Activated CD4-positive, alpha-beta T cell treated with anti-CD3 and anti-CD28 coated beads for 1 hour (primary cell): ENCODE data around the gene NOB1.
"Not testable (repeated sequence)": the region's sequence is repeated elsewhere in the genome, so short reads cannot be mapped to it uniquely, and the experiment has no call there.

Experiments
- DNase-seq: peaks from one replicate; pipeline ENCODE4 v3.0.0-alpha.2; 2020

The NOB1 gene

DNA sequence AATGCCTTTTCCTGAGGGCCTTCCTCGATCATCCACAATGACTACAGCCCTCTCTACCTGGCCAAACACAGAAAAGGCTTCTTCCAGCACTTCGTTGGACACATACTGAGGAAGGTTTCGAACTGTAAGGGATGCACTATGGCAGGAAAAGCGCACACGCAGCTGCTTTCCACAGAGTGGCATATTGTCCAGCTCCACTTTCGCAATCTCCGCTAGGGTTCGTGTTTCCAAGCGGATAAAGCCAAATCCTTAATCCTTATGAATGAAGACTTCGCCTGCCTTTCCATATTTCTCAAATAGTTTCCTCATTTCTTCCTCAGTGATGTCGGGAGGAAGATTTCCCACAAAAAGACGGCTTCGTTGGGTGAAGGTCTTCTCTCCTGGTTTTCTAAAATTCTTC lies 2.6 kb upstream of the NOB1 start:
- not testable (repeated sequence) for DNase-seq

DNA sequence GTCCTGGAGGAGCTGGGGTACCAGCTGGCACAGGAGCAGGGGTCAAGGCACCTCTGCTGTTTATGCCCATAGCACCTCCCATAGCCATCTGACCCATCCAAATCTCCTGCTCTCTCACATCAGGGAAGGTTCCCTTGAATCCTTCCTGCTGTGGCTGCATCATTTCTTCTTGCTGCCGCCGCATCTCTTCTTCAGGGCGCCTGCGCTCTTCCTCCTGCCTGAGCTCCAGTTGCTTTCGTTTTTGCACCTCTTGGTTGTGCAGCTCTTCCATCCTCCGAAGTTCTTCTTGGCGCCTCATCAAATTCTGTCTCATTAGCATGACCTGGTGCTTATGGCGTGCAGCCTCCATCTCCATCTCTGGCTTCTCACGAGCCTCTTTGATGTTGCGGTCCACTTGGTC lies 2.0 kb upstream of the NOB1 start:
- DNase-seq: no peak

DNA sequence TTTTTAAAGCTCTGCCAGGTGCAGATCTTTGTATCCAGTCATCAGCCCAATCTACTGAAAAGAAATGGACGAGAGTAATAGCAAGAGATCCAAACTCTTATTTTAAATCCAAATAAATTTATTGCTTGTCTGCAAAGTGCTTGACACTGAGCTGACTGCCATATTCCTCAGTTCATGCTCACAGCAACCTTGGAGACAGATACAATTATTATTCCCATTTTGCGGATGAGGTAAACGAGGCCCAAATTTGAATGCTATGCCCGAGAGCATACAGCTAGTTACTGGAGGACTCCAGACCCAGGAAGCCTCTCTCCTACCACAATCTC lies 620 bp downstream of the NOB1 start:
- no peak for DNase-seq

DNA sequence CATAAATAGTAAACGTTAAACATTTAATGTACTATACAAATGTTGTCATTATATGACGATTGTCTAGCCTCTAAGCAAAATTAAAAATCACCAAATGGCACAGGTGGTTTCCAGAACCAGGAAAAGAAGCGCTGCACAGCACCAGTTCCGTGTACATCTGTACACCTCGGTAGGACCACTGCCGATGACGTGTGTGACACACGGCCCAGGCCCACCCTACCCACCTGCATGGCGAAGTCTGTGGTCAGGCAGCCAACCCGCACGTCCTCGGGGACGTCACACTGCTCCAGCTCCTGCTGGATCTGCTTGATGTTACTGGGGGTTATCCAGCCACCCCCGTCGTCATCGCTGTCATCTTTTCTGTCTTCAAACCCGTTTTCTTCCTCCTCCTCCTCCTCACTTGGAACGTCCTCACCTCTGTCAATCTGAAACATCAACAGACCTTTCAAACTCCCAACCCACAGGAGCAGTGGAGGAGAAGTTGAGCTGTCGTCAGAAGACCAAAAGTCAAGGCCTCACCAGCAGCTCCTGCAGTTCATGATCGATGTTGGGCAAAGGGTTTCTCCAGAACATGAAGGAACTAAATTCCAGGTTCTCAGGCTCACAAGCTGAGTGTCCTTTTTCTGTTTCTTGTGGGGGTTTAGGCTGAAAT lies 5.9 kb downstream of the NOB1 start:
- no peak for DNase-seq

DNA sequence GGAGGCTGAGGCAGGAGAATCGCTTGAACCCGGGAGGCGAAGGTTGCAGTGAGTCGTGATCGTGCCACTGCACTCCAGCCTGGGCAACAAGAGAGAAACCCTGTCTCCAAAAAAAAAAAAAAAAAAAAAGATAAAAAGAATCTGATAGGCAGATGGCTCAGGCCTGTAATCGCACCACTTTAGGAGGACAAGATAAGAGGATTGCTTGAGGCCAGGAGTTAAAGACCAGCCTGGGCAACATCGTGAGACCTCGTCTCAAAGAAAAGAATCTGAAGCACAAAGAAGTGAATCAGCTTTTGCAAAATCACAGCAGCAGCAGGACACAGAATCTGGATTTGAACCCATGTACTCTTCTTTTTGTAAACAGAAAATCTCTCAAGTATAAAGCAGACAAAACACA lies 7.6 kb downstream of the NOB1 start:
- no peak for DNase-seq

DNA sequence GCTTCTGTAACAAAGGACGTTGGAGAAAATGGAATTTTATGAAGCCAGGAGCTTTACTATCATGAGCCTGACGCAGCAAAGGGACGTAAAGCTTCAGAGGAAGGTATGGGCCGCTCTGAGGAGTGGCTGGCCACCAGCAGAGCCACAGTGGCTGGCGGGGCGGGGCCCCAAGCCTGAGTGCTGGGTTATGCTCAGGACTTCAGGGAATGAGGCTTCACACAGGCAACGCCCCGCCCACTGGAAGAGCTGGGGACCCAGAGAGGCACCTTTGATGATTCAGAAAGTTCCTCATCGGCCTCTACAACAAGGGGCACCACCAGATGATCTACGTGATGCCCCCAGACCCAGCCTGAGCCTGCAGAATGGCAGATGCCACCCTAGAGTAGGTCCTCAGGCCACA lies 8.8 kb downstream of the NOB1 start:
- DNase-seq: no peak

DNA sequence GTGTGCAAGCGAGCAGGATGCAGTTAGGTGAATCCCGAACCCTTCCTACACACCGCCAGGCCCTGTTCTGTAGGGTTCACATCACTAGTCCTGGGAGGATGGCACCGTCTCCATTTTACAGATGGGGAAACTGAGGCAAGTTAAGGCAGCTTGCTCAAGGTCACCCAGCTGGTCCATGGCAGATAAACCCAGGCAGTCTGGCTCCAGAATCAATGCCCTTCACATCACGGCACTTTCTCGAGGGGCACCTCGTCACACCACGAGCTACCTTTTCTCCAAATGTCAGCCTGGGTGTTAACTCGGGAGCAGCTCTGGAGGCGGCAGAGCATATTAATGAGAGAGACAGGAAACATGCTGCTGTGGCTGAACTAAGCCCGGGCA lies 9.5 kb downstream of the NOB1 start:
- no peak for DNase-seq

DNA sequence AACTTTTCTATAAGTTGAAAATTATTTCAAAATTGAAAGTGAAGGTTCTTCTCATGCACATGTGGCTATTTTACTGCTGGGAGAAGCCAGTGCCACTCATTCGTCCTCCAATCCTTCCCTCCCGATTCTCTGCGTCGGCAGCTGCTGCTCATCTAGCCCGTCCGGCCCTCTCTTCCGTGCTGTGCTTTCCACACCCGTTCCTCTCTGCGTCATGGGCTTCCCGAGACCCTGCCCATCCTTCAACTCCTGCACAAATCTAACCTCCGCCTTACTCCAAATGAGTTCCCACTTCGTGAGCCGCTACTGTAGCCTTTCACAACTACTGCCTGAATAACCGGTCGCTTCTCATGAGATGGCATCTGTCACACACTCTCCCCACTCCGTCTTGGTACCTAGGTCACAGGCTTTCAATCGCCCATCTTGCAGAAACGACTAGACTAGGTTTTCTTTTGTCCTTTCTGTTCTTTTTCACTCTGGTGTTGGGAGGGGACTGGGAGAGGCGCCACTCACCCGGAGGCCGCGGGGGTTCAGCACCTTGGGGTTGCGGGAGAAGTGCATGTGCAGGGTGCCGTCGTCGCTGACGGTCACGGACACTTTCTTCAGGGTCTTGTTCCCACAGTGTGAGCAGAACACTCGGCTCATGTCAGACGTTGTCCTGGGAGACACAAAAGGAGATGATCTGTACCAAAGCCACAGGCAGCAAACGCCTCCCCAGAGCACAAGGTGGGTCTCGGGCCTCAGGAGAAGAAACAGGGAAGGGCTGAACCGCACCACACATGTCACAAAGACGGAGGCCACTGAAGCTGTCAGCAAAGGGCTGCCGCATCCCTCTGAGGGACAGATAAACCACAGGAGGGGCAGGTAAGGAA lies 10.1 kb downstream of the NOB1 start:
- DNase-seq: no peak

DNA sequence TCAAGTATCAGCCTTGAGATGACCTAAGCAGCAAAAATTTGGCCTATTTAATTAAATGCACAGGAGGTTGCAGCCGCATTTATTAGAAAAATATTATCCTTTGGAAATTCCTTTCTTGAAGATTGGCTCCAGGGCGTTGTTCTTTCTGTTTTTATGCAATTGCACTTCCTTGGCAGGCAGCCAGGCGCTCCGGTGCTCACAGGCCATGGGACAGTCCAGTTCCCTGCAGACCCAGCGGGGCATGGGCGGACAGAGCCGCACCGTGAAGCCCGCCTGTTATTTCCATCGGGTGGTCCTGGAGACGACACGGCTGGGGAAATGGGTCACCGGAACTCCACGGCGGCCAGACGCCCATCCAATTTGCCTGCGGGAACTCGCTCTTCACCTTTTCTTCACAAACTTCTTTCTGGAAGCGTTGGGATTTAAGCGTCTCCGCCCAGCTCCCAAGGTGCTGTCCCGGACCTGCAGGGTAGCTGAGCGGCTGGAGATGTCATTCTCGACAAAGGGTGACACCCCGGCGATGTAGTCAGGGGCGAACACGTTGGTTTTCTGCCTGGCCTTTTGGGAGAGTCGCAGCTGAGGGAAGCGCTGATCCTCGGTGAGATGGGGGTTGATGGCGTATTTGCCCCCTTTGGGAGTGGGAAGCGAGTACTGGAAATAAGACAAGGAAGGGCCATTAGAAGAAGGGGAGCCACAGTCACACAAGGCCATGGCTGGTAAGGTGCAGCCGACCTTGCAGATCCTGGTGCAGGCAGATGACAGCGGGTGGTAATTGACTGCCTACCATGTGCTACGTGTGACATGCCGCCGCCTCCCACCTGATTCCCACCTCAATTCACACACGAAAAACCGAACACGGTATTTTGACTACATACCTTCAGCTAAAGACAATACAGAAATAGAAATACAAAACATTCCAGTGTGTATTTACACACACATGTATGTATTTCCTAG lies 12.5 kb downstream of the NOB1 start:
- no peak for DNase-seq

DNA sequence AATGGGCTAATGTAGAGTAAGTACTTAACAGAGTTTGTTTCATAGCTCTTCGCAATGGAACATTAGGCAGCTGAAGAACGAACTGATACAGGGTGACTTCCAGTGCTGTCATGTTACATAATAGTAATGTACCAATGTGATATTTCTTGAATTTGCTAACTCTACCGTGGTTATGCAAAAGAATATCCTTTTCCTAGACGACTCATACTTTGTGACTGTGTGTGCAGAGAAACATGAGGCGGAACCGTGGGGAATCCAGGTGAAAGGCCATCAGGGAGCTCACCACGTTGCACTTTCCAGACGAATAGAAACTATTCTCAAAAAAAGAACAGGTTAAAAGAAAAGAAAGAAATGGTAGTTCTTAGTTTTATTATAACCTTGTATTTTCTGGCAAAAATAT lies 13.2 kb downstream of the NOB1 start:
- DNase-seq: no peak

DNA sequence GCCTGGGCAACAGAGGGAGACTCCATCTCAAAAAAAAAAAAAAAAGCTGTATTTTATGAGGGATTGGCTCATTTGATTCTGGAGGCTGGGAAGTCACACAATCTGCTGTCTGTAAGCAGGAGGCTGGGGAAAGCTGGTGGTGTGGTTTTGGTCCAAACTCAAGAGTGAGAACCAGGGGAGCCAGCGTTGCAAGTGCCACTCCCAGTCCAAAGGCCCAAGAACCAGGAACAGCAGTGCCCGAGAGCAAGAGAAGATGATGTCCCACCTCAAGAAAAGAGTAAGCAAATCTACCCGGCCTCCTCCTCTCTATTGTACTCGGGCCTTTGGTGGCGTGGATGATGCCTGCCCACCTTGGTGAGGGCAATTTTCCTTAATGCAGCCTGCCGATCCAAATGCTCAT lies 22.6 kb downstream of the NOB1 start:
- no peak for DNase-seq

DNA sequence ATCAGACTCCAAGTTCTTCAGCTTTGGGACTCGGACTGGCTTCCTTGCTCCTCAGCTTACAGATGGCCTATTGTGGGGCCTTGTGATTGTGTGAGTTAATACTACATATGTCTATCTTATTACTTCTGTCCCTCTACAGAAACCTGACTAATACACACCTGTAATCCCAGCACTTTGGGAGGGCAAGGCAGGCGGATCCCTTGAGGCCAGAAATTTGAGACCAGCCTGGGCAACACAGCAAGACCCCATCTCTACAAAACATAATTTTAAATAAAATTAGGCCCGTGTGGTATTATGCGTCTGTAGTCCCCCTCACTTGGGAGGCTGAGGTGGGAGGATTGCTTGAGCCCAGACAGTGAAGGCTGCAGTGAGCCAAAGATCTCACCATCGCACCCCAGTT lies 23.4 kb downstream of the NOB1 start:
- DNase-seq: not testable (repeated sequence)

DNA sequence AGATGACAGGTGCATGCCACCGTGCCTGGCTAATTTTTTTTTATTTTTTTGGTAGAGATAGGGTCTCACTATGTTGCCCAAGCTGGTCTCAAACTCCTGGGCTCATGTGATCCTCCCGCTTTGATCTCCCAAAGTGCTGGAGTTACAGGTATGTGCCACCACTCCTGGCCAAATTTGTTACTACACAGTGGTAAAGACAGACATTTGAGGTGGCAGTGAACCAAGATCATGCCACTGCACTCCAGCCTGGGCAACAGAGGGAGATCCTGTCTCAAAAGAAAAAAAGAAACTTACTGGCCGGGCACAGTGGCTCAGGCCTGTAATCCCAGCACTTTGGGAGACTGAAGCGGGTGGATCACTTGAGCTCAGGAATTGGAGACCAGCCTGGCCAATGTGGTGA lies 25.7 kb downstream of the NOB1 start:
- DNase-seq: not testable (repeated sequence)

DNA sequence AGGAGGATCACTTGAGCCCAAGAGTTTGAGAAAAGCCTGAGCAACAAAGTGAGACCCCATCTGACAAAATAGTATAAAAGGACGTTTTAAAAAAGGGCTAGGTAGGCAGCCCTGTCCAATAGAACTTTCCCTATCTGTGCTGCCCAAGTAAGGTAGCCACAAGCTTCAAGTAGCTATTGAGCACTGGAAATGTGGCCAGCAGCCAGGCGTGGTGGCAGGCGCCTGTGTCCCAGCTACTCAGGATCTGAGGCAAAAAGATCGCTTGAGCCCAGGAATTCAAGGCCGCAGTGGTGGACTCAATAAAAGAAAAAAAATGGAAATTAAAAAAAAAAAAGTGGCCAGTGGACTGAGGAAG lies 26.8 kb downstream of the NOB1 start:
- no peak for DNase-seq

DNA sequence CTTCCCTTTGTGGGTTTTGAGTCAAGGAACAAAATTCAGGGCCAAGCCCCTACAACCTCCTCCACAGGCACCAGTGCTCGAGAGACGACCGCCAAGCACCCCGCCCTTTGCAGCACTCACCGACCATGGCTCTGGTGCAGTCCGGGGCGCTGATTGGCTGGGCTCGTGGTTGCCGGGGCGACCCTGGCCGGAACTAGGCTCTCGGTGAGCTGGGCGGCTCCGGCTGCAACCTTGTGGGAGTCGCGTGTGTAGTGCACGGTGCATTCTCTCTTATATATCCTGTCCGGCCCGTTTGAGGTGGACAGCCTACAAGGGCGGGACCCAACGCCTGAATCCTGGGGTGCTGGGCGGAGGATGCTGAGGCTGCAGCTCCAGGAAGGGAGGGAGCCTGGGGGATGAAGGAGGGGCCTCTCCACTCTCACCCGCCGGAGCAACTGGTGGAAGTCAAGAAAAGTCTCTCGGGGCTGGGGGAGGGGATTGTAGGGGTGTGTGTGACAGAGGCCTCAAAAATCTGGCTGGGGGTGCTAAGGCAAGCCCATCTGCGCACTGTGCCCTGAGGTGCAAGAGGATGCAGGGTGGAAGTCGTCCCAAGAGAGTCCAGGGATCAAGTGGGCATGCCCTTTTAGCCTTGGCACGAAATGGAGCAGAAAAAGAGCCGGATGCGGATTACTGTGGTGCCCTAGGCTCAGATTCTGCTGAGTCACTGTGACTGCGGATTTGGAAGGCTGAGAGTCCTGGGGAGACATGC lies 28.2 kb downstream of the NOB1 start, which contains the start of gene NQO1:
Gene NQO1, minus strand, starts transcription at position 248 of the 748 bp plus-strand sequence. Its CDS starts 121 bp downstream, at position 127.
- peak; percentile 70 for DNase-seq

DNA sequence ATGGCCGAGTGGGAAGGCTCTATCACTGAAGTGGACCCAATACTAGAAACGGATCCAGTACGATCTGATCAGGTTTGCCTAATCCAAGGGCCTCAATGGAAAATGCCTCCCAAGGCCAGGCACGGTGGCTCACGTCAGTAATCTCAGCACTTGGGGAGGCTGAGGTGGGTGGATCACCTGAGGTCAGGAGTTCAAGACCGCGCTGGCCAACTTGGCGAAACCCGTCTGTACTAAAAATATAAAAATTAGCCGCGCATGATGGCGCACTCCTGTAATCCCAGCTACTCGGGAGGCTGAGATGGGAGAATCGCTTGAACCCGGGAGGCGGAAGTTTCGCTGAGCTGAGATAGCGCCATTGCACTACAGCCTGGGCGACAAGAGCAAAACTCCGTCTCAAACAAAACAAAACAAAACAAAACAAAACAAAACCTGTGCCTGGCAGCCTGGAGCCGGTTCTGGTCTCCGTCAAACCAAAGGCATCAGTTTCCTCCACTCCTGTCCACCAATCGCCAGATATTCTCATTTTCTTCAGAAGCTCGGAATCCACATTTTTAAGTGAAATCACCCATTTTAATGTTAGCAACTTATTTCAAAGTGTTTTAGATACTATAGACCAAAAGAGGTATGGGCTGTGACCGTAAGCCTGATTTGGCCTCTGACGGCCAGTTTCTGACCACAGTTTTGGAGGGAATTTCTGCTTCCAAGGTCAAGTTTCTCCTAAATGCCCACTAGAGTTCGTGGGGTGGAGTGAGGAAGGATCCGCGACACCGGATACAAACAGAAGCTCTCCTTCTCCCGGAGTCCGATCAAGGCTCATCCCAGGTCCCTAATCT lies 29.0 kb downstream of the NOB1 start:
- no peak for DNase-seq

DNA sequence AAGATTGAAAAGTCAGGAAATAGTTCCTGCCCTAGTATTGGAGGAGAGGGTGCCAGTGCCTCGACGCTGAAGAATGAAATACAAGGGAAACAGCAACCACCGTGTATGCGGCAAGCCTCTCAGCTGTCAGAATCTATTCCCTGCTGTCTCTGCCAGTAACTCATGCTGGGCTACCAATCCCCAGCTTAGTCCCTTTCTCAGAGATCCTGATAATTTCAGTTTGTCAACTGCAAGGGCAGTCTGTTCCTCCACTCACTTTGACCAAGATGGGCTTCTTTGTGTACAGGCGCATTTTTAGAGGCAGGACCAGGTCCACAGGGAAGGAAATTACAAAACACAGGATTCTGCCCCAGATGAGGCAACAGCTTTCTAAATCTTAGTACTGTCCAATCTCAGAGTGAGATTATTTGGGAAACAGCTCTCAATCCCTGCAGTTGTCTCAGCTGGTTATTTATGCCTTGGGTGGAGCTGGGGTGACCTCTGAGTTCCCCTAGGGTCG lies 29.7 kb downstream of the NOB1 start:
- DNase-seq: no peak

DNA sequence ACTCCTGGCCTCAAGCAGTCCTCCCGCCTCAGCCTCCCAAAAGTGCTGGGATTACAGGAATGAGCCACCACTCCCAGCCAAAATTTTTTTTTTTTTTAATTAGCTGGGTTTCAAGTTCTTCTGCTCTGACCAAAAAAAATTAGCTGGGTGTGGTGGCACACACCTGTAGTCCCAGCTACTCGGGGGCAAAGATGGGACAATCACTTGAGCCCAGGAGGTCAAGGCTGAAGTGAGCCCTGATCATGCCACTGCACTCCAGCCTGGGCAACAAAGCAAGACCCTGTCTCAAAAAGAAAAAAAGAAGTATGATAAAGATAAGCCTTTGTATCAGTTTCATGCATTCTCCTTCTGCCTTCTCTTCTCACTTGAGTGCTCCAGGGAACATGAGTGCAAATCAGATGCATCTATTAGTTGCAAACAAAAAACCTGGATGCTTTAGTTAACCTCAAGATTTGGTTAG lies 30.3 kb downstream of the NOB1 start:
- no peak for DNase-seq

DNA sequence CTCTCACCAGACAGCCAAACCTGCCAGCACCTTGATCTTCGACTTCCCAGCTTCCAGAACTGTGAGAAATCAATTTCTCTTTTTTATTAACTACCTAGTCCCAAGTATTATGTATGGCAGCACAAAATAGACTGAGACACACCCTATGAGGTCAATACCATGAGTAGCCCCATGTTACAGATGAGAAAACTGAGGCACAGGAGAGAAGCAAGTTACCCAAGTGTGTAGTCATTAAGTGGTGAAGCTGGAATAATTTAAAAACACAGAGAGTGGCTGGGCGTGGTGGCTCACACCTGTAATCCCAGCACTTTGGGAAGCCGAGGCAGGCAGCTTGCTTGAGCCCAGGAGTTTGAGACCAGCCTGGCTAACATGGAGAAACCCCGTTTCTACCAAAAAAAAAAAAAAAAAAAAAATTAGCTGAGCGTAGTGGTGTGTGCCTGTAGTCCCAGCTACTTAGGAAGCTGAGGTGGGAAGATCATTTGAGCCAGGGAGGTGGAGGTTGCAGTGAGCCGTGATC lies 33.2 kb downstream of the NOB1 start:
- DNase-seq: no peak

DNA sequence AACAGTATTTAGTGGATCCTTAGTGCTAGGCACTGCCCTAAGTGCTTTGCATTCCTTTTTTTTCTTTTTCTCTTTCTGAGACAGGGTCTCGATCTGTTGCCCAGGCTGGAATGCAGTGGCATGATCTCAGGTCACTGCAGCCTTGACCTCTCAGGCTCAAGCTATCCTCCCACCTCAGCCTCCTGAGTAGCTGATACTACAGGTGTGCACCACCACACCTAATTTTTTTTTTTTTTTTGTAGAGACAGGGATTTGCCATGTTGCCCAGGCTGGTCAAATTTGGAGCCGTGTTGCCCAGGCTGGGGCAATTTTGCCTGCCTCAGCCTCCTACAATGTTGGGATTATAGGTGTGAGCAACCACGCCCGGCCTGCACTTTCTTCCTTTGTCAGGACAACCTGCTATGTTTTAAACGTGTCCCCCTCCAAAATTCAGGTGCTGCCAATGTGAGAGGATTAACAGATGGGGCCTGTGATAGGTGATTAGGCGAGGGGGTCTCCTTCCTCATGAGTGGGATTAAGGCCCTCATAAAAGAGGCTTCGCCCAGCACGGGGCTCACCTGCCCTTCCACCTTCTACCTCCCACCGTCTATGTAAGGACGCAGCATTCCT lies 33.8 kb downstream of the NOB1 start:
- DNase-seq: no peak
